ENCODE data around the gene ZBTB39.
A peak's percentile ranks its signal among the peaks of the same experiment; 100 is the strongest.
"Not testable (repeated sequence)": the region's sequence is repeated elsewhere in the genome, so short reads cannot be mapped to it uniquely, and the experiment has no call there.

ZBTB39 gene

GRCh38 chr12:57005980-57006808 is at the start of gene ZBTB39:
Gene ZBTB39 (minus strand): TSS chr12:57006546. CDS start chr12:57004917, 1,629 bp downstream.
- DNase-seq = peak; percentile 65

GRCh38 chr12:57055824-57056223 is 49.5 kb upstream of the ZBTB39 start:
- DNase-seq = no peak

GRCh38 chr12:57053901-57054300 is 47.6 kb upstream of the ZBTB39 start:
- not testable (repeated sequence) for DNase-seq

- not testable (repeated sequence) for DNase-seq
Measured at GRCh38 chr12:57053146-57053545, 46.8 kb upstream of the ZBTB39 start.

- DNase-seq = no peak
Measured at GRCh38 chr12:57051011-57051410, 44.7 kb upstream of the ZBTB39 start.

- DNase-seq = no peak
Measured at GRCh38 chr12:57049890-57050289, 43.5 kb upstream of the ZBTB39 start, which contains the start of gene MYO1A. Gene MYO1A (minus strand): TSS chr12:57050129. CDS start chr12:57048323, 1,806 bp downstream.

GRCh38 chr12:57049119-57049446 is 42.7 kb upstream of the ZBTB39 start:
- DNase-seq = no peak

- DNase-seq = no peak
Measured at GRCh38 chr12:57048423-57049118, 42.2 kb upstream of the ZBTB39 start.

- DNase-seq = no peak
Measured at GRCh38 chr12:57047981-57048380, 41.6 kb upstream of the ZBTB39 start.

- DNase-seq = peak; percentile 47
Measured at GRCh38 chr12:57046947-57047890, 40.9 kb upstream of the ZBTB39 start.

GRCh38 chr12:57046086-57046791 is 39.9 kb upstream of the ZBTB39 start:
- DNase-seq = no peak

GRCh38 chr12:57044889-57045288 is 38.5 kb upstream of the ZBTB39 start:
- no peak for DNase-seq

GRCh38 chr12:57044468-57044867 is 38.1 kb upstream of the ZBTB39 start:
- no peak for DNase-seq

GRCh38 chr12:57042695-57043094 is 36.3 kb upstream of the ZBTB39 start:
- DNase-seq = no peak

- DNase-seq = no peak
Measured at GRCh38 chr12:57040750-57041149, 34.4 kb upstream of the ZBTB39 start.

GRCh38 chr12:57040211-57040610 is 33.9 kb upstream of the ZBTB39 start:
- no peak for DNase-seq

GRCh38 chr12:57039016-57039798 is 32.9 kb upstream of the ZBTB39 start:
- DNase-seq = no peak

- DNase-seq = no peak
Measured at GRCh38 chr12:57037264-57037663, 30.9 kb upstream of the ZBTB39 start.

GRCh38 chr12:57033431-57033830 is 27.1 kb upstream of the ZBTB39 start:
- DNase-seq = no peak

- no peak for DNase-seq
Measured at GRCh38 chr12:57031789-57032188, 25.4 kb upstream of the ZBTB39 start.

- peak; percentile 20 for DNase-seq
Measured at GRCh38 chr12:57031138-57031725, 24.9 kb upstream of the ZBTB39 start.
